ENCODE results near the gene MEMO1.
"Not testable (repeated sequence)": the region's sequence is repeated elsewhere in the genome, so short reads cannot be mapped to it uniquely, and the experiment has no call there.

DNA sequence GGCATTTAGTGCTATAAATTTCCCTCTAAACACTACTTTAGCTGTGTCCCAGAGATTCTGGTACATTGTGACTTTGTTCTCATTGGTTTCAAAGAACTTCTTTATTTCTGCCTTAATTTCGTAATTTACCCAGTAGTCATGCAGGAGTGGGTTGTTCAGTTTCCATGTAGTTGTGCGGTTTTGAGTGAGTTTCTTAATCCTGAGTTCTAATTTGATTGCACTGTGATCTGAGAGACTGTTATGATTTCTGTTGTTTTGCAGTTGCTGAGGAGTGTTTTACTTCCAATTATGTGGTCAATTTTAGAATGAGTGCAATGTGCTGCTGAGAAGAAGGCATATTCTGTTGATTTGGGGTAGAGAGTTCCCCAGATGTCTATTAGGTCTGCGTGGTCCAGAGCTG, 112.5 kb downstream of the MEMO1 start:
- TF ChIP-seq, protein P1, sequence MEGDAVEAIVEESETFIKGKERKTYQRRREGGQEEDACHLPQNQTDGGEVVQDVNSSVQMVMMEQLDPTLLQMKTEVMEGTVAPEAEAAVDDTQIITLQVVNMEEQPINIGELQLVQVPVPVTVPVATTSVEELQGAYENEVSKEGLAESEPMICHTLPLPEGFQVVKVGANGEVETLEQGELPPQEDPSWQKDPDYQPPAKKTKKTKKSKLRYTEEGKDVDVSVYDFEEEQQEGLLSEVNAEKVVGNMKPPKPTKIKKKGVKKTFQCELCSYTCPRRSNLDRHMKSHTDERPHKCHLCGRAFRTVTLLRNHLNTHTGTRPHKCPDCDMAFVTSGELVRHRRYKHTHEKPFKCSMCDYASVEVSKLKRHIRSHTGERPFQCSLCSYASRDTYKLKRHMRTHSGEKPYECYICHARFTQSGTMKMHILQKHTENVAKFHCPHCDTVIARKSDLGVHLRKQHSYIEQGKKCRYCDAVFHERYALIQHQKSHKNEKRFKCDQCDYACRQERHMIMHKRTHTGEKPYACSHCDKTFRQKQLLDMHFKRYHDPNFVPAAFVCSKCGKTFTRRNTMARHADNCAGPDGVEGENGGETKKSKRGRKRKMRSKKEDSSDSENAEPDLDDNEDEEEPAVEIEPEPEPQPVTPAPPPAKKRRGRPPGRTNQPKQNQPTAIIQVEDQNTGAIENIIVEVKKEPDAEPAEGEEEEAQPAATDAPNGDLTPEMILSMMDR (conservative IDR thresholded peaks at IDR 0.05 in 1 of 2, IDR thresholded peaks at IDR 0.05 in 1 of 2; ENCODE audit: extremely low read depth in 1 of 2, insufficient read depth in 1 of 2, low read depth in 1 of 2, low read length in 2 of 2) = not testable (repeated sequence)
- TF ChIP-seq EZH2 (IDR thresholded peaks at IDR 0.05; ENCODE audit: borderline replicate concordance, low read length) = not testable (repeated sequence)

All from mammary epithelial cell (primary cell).